ENCODE measurements around the gene POLR3G.

The POLR3G gene

DNA sequence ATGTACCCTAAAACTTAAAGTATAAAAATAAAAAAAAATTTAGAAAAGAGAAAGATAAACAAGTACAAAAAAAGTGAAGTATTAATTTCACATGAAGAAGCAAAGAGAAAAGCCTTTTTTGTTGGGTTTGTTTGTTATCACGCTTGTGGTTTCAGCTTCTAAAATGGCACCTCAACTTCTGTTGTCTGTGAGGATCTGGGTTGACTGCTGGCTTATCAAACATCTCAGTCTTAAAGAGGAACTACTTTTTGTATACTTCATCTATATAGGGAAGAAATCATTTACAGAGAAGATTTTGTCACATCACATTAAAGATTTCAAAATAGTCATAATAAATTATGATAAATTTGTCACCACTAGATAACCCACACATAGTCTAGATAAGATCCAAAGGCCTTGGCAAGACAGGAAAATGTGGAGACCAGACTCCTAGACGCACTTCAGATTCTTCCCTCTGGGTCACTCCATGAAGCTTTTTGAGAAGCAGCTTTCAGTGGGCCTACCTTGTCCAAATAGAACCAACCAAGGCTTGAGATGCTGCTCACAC lies 75.1 kb downstream of the POLR3G start:
- TF ChIP-seq GATA2 (IDR thresholded peaks at IDR 0.05; ENCODE audit: low read depth, low read length) (no peak), GATA3 (IDR thresholded peaks at IDR 0.05; ENCODE audit: low read depth, low read length) (no peak)

DNA sequence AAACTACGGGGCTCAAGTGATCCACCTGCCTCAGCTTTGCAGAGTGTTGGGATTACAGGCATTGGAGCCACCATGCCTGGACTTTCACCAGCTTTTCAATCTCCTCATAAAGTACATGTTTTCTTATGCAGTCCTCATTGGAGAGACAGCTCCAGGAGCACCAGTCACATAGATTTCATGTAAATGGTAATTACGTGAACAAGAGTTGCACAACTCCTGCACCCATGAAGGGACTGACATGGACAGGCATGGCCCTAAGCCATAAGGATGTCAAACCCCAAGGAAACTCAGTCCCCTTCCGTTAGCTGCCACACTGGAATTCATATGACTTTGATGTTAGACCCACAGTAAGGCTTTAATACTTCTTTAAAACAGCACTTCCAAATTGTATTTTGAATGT lies 76.3 kb downstream of the POLR3G start:
- TF ChIP-seq GATA2 (IDR thresholded peaks at IDR 0.05; ENCODE audit: low read depth, low read length) (no peak), GATA3 (IDR thresholded peaks at IDR 0.05; ENCODE audit: low read depth, low read length) (no peak)

DNA sequence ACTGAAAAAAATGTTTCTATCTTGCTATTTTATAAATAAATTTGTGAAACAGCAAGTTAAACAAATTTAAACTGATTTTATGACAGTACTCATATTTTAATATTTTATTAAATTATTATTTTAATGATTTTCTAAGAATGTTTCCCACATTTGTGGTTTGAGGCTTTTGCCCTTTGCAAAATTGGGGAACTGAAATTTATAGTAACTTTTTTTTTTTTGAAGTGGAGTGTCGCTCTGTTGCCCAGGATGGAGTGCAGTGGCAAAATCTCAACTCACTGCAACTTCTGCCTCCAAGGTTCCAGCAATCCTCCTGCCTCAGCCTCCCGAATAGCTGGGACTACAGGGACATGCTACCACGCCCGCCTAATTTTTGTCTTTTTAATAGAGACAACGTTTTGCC lies 76.7 kb downstream of the POLR3G start:
- TF ChIP-seq GATA3 (IDR thresholded peaks at IDR 0.05; ENCODE audit: low read depth, low read length) (no peak), GATA2 (IDR thresholded peaks at IDR 0.05; ENCODE audit: low read depth, low read length) (no peak)

DNA sequence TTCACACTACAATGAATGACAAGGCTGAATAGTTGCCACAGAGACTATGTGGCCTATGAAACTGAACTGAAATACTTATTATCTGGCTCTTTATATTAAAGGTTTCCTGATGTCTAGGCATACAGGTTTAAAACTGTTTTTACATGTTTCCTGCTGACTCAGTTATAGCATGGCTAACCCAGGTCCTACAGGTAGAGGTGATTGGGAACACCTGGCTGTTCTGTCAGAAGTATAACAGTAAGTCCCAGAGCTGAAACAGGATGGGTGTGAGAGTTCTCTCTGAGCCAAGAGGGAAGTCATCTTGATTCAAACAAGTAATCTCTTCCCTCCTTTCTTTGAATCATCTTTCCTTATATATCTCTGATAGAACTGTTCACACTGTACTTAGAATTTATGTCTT lies 79.0 kb downstream of the POLR3G start:
- no peak for TF ChIP-seq GATA3 (IDR thresholded peaks at IDR 0.05; ENCODE audit: low read depth, low read length)
- TF ChIP-seq GATA2 (IDR thresholded peaks at IDR 0.05; ENCODE audit: low read depth, low read length): no peak

DNA sequence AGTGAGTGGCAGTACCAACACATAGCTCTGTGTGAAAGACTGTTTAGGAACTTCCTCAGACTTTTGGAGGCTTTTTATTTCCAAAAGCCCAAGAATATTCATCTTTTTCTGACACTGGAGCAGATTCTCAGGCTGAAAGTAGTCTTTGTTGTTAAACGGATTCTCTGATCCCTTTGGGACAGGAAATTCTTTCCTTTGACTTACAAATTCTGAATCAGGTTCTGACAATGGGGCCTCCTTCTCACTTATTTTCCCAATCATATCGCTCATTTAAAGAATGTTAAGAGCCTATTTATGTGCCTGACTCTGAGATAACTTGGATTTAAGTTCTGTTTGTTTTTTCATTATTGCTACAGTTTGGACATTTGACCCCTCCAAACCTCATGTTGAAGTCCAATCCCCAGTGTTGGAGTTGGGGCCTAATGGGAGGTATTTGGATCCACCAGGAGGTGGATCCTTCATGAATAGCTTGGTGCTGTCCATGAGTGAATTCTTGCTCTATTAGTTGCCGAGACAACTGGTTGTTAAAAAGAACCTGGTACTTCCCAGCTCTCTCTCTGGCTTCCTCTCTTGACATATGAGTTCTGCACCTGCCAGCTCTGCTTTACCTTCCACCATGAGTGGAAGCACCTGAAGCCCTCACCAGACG lies 79.8 kb downstream of the POLR3G start:
- TF ChIP-seq GATA3 (IDR thresholded peaks at IDR 0.05; ENCODE audit: low read depth, low read length) (no peak), GATA2 (IDR thresholded peaks at IDR 0.05; ENCODE audit: low read depth, low read length) (no peak)

DNA sequence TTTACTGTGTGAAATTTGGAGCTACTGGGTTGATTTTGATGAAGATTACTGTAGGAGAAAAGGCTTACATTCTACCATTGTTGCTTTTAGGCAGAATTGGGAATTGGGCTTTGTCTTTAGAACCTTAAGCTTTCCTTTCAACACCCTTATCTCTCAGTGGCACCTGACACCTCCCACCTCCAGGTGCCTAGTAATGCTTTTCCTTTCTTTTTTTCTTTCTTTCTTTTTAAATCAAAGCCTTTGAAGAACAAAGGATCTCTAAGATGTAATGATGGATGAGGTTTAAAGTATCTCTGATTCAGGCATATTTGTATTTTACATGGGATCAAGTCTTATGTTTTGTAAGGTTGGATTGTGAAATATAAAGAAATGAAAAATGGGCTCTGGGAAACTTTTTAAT lies 81.0 kb downstream of the POLR3G start:
- TF ChIP-seq GATA3 (IDR thresholded peaks at IDR 0.05; ENCODE audit: low read depth, low read length) (no peak), GATA2 (IDR thresholded peaks at IDR 0.05; ENCODE audit: low read depth, low read length) (no peak)

DNA sequence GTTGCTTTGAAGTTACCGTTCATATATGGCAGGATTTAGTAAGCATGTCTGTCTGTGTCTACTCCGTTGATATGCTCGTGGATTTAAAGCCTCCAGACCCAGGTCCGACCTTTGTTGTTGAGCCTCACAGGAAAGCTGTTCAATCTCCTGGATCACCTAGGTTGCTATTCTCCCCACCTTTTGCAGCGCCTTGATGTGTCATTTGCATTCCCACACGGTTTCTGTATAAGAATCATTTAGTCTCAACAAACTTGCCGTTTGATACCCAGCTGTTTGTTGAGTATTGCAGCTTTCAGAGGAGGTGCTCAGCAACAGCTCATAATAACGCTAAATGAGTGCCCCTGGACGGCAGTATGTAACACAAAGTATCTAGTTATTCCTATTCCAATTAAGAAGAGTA lies 82.7 kb downstream of the POLR3G start:
- TF ChIP-seq GATA2 (IDR thresholded peaks at IDR 0.05; ENCODE audit: low read depth, low read length) (no peak), GATA3 (IDR thresholded peaks at IDR 0.05; ENCODE audit: low read depth, low read length) (no peak)

DNA sequence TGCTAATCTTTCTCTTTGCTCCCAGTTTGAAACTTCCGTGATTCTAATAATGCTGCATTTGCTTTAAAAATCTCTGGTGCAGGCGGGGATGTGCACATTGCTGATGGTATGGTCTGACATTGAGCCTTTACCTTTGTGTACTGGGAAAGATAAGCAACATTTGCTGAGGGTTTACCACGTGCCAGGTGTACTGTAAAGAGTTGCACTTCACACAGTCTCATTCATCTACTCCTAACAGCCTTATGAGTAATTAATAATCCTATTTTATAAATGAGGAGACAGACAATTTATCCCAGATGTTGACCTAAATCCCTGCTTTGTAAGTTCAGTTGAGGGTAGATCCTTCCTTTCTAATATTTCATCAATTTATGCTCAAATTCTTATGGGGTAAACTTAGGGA lies 83.2 kb downstream of the POLR3G start:
- no peak for TF ChIP-seq GATA2 (IDR thresholded peaks at IDR 0.05; ENCODE audit: low read depth, low read length)
- no peak for TF ChIP-seq GATA3 (IDR thresholded peaks at IDR 0.05; ENCODE audit: low read depth, low read length)

DNA sequence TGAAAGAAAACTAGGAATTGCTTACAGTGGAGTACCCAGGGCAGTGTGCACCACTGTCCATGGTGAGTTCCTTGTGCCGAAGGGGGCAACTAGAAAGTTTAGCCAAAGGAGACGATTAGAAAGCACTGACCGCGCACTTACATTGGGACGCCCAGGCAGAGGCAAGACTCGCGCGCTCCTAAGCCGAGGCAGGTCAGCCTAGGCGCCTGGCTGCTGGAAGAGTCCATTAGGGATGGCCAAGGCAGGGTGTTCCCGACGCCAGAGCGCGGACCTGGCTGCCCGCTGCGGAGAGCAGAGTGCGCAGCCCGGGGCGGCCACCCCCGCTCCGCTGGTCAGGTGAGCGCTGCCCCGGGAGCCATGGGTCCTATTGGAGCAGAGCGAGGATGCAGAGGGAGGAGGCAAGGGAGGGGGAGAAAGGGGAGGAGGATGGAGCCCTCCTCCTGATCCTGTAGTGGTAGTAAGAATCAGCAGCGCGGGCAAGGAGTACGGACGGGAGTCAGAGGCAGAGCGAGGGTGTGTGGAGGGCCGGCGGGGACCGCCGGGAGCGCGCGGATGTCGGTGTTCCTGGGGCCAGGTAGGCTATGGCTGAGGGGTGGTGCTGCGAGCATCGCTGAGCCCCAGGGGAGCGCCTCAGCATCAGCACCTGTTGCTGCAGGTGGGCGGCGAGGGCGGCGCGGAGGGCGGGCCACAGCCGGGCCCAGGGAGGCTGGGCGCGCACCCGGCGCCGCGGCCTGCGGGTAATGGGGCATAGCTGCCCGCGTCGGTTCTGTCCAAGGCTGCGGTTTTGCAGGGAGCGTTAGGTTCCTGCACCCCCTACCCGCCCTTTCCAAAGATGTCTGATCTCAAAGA lies 83.9 kb downstream of the POLR3G start, which contains the start of gene ADGRV1:
Gene ADGRV1, plus strand, starts transcription at position 454 of the 849 bp plus-strand sequence. Its CDS starts 99 bp downstream, at position 553.
- TF ChIP-seq GATA2 (IDR thresholded peaks at IDR 0.05; ENCODE audit: low read depth, low read length): no peak
- no peak for TF ChIP-seq GATA3 (IDR thresholded peaks at IDR 0.05; ENCODE audit: low read depth, low read length)

DNA sequence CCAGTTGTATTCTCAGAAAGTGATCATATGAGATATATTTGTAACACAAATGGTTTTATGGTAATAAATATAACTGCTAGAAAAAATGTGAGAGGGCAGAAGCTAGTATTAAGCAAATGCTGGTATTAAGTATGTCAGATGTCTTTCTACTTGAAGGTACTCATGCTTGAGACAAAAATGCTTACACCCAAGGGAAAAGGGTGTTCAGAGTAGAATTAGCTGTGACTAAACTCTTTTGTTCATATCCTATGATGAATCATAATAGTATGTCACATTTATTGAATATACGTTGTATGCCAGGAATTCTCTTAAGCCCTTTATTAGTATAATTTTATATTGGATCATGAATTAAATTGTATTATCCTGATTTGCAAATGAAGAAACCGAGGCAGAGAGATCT lies 86.1 kb downstream of the POLR3G start:
- no peak for TF ChIP-seq GATA2 (IDR thresholded peaks at IDR 0.05; ENCODE audit: low read depth, low read length)
- no peak for TF ChIP-seq GATA3 (IDR thresholded peaks at IDR 0.05; ENCODE audit: low read depth, low read length)

DNA sequence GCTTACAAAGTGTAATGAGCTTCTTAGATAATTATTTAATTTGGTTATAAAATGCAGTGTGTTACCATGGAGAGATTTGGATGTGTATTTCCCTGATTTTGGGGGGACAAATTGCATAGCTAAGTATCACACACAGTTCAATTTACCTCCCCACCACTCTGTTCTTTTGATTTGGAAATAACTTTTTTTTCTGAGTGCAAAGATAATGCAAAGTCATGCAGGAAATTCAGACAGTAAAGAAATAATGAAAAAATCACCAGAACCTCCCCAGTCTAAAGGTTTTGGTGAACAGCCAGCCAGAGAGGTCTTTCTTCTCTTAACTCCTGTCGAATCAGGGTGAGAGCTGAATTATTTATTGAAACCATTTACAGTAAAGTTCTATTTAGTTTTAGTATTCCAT lies 87.1 kb downstream of the POLR3G start:
- no peak for TF ChIP-seq GATA2 (IDR thresholded peaks at IDR 0.05; ENCODE audit: low read depth, low read length)
- no peak for TF ChIP-seq GATA3 (IDR thresholded peaks at IDR 0.05; ENCODE audit: low read depth, low read length)

DNA sequence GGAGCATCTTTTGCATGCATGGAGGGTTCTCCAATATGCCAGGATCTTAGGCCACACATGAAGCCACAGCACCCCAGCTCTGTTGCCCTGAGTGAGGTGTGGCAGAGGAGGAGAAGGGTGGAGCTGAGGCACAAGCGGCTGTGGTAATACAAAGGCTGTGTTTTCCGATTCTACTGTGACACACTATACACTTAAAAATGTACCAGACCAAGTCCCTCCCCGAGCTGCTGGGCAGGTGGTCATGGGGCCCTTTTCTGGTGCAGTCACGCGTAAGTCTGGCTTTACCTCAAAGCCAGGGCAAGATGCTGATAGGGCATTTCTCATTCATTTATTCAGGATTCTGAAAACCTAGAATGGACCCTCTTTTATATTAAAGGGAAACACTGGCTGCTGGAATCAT lies 87.7 kb downstream of the POLR3G start:
- no peak for TF ChIP-seq GATA2 (IDR thresholded peaks at IDR 0.05; ENCODE audit: low read depth, low read length)
- TF ChIP-seq GATA3 (IDR thresholded peaks at IDR 0.05; ENCODE audit: low read depth, low read length): no peak

DNA sequence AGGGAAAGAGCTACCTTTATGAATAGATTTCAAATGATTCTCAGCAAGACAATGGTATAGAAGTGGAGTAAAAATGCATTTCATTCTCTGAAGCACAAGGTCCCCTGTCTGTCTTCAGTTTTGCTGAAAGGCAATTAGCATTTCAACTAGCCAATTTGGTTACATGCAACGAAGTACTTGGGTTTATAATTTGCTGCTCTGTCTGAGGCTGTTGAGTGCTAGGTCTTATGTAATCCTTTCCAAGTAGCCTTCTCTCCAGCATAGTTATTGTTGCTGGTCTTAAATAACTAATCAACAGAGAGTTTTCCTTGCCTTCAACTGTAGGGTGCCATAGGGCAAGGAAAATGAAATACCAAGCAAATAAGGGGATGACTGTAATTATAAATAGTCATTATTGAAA lies 88.4 kb downstream of the POLR3G start:
- no peak for TF ChIP-seq GATA3 (IDR thresholded peaks at IDR 0.05; ENCODE audit: low read depth, low read length)
- no peak for TF ChIP-seq GATA2 (IDR thresholded peaks at IDR 0.05; ENCODE audit: low read depth, low read length)

All from SH-SY5Y (cell line).